Colon (tissue), 2 donors: Measurements from ENCODE around the gene LMAN2.

Source experiments
- FAIRE-seq: peaks from 2 replicates; lab custom pipeline; 2012; peaks lifted over from hg19 to GRCh38; lab: Jason Lieb, UNC
- donor health status: control.
- donor health status: control.

Gene LMAN2

DNA sequence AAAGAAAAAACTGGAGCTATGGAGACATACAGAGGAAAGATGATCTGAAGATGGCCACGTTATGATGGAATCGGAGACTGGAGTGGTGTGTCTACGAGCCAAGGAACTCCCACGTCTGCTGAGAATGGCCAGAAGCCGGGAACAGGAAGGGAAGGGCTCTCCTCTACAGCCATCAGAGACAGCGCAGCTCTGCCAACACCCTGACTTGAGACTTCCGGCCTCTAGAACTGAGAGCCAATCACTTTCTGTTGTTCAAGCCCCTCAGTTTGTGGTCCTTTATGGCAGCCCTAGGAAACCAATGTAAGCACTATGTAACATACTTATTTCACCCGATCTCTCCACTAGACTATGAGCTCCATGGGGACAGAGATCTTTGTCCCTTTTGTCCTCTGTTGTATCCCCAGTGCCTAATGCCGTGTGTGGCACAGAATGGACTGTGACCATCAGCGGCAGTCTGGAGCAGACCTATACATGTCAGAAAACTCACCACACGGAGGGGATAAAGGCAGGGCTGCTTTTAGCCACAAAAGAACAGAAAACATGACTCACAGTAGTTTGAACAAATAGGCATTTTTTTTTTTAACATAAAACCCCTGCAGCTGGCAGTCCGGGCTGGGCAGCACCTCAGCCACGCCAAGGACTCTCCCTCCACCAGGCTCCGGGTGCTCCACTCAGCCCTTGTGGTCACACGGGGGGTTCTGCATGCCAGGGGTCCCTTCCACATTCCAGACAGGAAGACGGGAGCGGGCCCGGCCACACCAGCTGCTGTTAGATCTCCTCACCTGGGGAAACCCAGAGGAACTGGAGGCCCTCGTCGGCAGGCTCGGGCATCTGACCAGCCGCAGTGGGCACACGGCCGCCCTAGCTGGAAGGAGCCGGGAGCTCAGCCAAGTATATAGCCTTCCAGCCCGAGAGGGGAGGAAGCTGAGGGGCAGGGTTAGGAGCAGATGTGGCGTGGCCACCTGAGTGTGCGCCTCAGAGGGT, 23.6 kb downstream of the LMAN2 start:
- FAIRE-seq, result no peak

DNA sequence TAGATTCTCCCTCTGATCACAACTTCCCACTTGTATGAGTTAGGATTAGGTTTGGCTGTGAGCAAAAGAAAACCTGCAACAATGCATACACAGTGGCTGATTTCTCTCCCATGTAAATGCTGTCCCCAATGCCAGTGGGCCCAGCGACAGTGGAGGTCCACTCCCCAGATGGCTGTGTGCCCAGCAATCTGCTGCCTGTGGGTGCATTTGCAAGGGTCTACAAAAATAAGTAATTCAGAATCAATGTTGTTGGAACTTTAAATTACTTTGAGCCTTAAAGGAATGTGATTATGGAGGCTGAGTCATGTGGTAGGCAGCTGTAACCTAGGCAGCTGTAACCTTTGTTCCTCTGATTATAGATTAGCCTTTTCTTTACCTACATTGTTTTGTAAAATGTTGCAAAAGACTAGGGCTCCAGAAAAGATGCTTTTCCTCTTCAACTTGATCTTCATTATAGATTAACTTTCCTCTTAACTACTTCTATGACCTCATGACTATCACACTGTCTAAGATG, 25.5 kb downstream of the LMAN2 start:
- FAIRE-seq, result no peak

DNA sequence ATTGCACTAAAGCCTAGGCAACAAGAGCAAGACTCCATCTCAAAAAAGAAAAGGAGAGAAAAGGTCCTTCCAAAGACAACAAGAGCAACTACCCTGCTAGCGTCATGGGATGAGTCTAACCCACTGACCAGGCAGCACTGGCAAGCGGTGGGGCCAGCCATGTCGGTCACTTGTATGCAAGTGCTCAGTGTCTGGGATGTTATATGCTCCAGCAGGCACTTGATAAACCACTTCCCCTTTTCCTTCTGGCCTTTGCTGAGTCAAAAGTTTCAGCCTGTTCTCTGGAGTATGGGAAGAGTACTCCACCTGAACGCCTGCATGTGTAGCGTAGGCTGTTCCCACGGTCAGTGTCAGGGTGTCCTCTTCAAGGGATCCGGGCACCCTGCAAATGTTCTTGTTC, 30.6 kb downstream of the LMAN2 start:
- no peak for FAIRE-seq

DNA sequence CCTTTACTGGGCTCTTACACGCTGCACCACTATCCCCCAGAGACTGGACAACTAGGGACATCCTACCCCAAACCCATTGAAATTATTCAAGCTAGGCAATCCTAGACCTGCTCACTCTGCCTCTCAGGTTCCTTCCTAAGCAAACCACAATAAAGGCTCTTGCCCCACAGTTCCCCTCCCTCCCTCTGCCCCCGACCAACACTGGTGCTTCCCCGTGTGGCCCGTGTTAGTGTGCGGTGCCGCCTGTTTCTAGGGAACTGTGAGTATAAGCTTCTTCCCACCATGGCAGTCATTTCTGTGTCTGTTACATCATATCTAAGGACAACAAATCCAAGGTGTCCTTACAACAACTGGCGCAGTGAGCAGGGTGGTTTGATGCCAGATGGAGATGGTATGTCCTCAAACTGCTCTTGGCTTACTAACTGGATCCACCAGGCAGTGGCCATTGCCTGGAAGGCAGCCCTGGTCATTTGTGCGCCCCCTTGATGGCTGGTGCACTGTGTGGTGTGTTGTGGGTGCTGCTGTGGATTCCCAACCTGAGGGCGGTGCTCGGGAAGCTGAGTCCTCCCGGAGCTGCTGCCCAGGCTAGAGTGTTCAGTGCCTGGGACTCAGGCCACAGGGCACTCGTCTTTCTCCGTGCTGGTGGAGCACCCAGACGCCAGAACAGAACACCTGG, 31.4 kb downstream of the LMAN2 start:
- no peak for FAIRE-seq

DNA sequence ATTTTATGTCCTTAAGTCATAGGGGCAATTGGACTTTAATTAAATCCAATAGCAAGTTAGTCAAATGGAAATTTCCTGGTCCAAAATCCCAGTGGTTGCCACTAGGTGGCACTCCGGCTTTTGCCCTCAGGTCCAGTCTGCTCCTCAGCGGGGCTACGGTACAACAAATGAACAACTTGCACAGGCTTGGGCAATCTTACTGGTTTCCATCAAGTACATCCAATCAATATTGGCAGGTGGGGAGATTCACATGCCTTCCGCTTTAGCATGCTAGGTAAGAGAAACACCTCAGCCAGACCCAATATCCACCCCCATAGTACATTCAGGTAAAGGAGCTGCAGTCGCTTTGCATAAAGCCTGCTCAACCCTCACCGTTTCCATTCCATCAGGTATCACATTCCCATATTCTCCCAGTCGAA, 33.5 kb downstream of the LMAN2 start:
- FAIRE-seq, result no peak

DNA sequence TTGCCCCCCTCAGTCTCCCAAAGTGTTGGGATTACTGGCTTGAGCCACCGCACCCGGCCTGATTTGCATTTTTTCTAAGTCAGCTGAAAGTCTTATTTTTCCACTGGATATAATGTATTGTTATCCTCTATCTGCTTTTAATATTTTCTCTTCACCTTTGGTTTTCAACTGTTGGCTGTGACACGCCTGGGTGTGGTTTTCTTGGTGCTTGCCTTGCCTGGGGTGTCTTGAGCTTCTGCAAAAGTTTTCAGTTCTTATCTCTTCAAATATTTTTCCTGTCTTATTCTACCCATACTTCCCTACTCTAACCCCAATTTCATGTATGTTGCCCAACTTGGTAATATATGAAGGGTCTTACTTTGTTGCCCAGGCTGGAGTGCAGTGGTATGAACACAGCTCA, 35.5 kb downstream of the LMAN2 start:
- no peak for FAIRE-seq

DNA sequence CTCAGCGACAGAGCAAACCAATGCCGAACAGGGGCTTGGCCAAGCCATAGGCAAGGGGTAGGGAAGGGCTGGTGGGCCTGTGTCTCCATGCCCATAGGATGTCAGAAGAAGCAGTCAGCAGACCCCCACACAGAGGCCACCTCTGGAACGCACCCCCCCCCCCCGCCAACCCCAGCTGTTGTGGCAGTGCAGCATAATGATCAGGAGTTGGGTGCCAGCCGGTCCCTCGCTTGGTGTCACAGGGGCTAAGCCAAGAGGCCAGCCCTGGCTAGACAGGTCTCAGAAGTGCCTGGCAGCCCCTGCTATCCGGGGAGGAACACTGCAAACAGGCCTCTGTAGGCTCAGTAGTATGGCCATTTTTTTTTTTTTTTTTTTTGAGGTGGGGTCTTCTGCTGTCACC, 36.1 kb downstream of the LMAN2 start:
- FAIRE-seq, result no peak

DNA sequence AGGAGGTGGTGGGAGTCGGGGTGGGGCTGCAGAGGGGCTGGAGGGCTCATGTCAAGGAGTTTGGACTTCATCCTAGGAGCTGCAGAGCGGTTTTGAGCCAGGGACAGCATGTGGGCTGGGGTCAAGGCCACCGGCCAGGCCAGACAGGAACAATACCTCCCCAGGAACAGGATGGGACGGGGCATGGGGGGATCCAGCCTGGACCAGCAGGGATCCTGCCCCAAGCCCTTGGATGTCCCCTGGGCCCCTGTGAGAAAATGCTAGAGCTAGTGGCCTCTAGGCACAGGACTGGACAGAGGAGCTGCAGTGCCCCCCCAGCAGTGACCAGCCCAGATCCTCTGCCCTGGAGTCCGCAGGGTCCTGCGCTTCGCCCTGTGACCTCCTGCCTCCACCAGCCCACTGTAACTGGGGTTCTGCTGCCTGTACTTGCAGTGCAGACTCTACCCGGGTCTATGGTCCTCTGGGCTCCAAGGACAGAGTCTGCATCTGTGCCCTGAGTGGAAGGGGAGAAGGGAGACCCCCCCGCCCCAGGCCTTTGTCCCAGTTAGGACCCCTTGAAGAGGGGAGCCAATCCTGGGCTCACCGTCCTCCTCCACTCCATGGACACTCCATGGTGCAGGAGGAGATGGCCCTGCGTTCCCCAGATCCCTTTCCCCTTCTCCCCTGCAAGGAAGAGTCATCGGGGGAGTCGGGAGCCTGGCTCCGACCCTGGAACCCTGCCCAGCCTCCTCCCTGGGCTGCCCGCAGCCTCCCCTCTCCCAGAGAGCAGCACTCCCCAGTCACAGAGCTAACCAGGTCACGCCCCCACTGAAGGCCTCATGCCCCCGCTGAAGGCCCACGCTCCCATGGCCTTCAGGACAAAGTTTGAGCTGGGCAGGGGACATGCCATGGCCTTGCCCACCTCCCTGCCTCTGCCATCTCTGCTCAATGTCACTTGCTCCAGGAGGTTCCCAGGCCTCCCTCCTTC, 36.8 kb downstream of the LMAN2 start:
- no peak for FAIRE-seq

DNA sequence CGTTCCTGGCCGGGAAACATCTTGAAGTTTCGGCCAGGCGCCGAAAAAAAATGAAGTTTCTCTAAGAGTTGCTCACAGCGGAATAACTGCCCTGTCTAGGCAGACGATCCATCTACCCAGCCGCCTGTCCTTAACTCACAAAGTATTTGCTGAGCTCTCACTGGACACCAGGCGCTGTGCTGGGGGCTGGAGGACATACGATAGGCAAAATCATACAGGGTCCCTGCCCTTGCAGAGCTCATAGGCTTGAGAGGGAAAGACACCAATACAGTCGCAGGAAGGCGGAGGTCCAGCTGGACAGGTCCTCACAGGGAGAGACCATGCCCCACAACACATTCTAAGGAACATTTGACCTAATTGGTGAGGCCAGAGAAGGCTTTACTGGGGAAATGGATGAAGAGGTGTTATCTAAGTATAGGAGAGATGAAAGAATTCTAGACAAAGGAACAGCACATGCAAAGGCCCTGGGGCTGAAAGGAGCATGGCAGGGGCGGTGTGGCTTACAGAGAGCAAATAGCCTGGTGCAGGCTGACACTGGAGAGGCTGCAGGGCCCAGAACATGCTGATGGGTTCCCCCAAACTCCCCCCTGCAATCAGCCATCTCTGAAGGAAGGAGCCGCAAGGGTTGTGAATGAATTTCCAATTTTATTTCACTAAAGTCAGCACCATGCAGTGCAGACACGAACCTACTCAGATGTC, 37.8 kb downstream of the LMAN2 start:
- no peak for FAIRE-seq

DNA sequence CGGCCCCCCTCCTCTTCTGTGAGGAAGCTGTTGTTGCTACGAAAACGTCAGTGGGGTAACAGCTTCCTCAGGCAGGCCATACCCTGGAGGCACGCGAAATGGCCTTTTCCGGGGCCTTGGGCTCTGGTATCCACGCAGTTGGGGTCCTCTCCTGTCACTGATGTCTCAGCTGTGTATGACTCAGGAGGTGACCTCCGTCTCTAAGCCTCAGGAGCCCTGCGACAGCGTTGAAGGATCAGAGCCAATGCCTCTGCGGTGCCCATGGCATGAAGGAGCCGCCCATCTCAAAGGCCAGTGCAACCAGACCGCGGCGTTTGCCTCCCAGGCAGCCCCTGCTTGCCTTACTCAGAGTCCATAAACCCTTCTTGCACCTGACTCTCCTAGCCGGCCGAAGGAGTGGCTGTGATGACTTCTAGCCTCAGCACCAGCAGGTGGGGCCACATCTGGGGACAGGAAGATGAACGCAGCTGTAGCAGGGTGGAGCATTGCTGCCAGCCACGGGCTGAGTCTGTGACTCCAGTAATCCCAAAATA, 38.8 kb downstream of the LMAN2 start:
- no peak for FAIRE-seq

DNA sequence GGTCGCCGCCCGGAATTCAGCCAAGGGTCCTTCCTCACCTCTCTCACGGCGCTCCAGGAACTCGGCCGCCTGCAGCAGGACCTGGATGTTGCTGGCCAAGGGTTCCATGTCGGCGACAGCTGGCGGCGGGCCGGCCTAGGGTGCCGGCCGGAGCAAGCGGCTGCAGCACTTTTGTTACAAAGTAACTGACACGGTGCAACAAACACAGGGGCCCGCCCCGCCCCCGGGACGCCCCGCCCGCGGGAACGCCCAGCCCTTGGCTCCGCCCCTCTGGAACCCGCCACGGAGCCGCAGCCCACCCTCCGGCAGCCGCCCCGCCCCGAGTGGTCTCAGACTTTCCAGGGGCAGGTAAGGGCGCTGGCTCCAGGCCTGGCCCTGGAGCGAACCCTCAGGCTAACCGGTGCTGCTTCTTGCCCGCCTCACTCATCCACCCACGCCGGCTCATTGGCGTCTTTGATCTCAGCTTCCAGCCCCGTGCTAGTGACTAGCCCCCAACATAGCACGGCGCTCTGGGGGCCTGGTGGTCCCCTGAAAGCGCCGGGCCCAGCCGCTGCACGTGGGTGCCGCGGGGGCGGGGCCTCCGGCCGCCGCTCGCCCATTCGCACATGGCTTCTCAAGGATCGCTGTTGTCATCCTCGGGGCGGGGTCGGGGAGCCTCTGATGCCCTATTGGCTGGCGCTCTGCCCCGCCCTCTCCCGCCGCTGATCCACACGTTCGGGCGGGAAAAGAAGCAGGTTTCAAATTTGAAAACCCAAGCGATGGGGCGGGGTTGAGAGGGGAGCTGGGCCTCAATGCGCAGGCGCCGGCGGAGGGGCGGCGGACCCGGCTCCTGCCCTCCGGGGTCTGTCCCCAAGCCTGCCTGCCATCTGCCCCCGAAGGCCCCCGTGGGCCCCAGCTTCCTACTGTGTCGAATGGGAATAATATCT, 39.5 kb downstream of the LMAN2 start, which contains the start of gene MXD3:
TSS of gene MXD3 (minus strand) at position 176 of the 926 bp plus-strand sequence. CDS start at position 108, 68 bp downstream.
- FAIRE-seq, result no peak

DNA sequence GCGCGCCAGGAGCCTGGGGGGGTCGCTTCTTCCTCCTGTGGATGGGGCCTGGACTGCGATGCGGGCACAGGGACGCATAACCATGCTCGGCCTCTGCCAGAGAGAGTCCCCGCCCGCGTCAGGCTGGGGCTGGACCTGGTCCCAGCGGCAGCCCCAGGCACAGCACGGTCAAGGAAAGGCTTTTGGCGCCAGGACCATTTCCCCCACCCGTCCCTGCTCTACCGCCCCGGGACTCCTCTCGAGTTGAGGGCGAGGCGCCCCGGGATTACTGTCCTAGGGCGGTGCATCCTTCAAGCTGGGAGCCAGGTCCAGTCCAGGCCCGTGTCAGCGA, 40.1 kb downstream of the LMAN2 start:
- no peak for FAIRE-seq

DNA sequence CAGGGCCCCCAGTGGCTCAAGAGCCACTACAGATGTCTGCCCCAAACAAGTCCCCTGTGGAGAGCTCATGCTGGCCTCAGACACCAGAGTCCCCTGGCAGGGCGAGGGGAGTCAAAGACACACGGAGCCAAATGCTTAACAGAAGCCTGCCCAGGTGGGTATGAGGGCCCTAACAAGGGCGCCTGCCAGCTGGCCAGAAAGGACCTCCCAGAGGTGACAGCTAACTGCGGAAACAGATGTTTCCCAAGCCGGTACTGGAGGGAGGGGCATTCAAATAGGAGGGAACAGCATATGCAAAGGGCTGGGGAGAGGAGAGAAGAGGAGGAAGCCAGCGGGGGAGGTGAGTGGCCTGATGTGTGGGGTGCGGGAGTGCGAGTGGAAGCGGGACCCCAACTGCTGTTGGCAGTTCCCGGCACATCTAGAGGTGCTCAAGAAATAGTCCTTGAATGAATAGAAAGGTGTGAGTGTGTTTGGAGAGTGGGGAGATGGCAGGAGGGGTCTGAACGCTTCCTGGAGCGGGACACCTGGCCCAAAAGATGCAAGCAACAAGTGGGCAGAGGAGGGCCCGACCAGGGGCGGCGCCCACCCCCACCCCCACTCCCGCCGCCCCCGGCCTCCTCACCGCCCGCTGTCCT, 40.6 kb downstream of the LMAN2 start:
- no peak for FAIRE-seq

DNA sequence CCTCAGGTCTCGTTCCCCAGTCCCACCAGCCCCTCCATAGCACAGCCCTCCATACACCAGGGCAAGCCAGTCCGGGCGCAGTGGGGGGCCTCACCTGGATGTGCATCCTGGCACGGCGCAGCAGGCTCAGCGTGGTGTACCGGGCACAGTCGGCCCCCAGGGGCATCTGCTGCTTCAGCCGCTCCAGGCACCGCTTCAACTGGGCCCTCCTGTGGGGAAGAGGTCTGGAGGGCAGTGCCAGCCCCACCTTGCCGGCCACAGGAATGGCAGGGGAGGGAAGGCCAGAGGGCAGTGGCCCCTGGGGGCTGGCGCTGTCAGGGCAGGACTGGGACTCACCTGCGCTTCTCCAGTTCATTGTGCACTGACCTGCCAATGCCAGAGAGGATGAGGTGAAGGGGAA, 41.1 kb downstream of the LMAN2 start:
- no peak for FAIRE-seq

DNA sequence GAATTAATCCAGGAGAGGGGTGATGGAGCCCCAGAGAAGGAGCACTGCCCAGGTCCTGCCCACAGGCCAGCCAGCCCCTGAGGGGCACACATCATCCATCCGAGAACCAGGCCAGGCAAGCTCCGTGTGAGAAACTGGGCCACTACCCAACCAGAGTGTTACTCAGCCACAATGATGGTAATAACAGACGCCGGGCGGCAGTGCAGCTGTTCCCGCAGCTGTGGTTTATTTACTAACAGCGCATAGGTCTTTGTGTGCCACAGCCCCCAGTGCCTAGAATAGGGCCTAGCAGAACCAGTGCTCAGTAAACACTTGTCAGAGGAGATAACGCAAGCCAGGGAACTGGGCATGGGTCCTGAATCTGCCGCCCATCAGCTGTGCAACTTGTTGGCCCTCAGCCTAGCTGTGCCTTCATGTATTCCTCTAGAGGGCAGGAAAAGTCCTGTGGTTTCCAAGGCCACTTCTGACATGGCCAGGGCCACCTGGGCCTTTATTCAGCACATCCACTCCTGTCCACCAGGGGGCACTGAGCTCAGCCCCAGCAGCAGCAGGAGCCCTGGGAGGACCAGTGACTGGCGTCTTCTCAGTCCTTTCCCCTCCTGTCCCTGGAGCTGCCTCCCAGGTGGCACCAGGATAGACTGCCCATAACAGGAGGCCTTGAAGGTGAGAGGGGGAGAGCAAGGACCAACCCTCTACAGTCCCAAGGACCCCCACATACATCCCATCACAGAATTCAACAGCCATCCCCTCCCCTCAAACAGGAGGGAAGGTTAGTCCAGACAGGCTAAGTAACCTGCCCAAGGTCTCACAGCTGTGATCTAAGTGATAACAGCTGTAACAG, 41.9 kb downstream of the LMAN2 start:
- FAIRE-seq, result no peak

DNA sequence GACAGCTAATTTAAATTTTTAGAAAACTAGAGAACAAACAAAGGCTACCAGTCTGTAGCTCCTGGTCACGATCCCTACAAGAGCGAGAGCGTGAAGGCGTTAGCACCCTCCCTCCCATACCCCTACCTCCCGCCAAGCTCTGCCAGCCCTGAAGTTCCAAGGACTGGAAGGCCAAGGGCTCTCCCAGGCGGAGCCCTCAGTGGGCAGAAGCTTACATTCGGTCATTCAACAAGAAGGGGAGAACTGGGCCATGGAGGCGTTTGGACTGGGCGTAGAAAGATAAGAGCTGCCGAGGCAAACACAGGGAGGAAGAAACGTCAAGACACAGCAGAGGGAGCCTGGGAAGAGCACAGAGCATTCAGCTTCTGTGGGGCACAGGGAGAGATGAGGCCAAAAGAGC, 42.7 kb downstream of the LMAN2 start:
- FAIRE-seq, result no peak

DNA sequence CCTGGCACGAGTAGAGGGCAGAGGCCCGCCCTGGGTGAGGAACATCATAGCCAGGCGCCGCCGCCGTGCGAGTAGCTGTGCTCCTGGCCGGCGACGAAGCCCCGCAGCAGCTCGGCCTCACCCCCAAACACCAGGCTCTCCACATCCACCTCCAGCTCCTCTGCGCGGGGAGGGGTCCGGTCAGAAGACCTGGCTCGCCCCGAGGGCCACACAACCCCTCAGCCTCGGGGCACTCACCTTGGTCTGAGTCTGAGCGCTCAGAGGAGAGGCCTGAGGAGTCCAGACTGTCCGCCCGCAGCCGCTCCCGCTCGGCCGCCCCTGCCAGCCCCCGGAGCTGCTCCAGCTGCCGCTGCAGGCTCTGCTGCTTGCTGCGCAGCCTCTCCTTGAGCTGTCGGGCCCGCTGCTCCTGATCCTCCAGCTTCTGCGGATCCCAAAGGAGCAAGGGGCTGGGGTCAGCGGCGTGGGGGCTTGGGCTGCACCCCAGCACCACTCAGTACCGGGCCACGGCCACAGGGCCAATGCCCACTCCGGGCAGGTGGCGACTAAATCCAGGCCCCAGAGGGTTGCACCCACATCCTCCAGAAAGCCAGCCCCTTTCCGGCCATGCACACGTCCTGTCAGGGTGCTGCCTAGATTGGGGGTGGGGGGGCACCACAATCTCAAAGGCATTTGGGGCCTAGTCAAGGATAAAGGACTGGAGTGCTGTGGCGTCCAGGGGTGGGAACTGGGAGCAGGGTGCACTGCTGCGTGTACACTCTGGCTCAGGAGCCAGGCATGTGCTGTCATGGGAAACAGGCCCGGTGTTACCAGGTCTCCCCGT, 43.7 kb downstream of the LMAN2 start:
- no peak for FAIRE-seq
